SKM-1 treated with dmso at 0.1 percent for 144 hours (cell line): Measurements from ENCODE around the gene PIGU.

Experiments
- DNase-seq: peaks from one replicate; lab custom pipeline; 2025; ENCODE audit not compliant: unreplicated experiment; lab: John Stamatoyannopoulos, UW

PIGU gene

DNA sequence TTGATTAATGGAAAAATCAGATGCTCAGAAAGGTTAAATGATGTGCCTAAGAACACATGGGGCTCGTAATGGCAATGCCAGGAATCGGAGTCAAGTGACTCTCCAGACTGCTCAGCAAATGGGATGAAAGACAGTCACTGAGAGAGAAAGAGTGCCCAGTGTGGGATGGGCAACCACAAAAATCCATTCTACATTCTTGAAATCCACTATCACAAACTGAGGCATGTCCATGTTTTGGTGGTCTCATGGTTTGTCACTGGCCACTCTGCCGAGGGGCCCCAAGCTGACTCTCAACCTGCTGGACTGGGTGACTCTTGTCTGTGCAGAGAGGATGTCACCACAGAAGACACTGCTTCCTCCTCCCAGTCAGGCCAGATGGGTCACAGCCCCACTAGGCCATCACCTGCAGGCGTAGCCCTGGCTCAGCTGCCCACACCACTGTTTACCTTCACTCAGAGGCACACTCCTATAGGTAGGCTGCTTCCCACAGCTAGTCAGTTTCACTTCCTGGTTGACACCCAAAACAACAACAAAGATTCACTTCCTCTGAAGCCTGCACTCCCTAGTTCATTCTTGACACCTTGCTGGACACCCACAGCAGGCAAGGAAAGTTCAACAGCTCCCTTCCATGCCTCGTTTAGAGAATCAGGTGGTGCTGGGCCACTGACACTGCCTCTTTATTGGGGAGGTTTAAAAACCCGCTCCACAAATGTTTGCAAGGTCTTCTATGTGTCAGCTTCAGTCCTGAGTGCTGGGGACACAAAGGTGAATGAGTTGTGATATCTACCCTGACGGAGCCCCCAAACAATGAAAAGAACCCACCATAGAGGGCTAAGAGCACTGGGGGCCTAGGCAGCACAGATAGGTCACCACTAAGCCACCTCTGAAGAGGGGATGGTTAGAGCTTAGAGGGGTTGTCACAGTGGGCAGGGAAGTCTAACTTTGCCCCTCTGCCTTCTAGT is 96.6 kb downstream of the PIGU start:
- DNase-seq, result no peak

DNA sequence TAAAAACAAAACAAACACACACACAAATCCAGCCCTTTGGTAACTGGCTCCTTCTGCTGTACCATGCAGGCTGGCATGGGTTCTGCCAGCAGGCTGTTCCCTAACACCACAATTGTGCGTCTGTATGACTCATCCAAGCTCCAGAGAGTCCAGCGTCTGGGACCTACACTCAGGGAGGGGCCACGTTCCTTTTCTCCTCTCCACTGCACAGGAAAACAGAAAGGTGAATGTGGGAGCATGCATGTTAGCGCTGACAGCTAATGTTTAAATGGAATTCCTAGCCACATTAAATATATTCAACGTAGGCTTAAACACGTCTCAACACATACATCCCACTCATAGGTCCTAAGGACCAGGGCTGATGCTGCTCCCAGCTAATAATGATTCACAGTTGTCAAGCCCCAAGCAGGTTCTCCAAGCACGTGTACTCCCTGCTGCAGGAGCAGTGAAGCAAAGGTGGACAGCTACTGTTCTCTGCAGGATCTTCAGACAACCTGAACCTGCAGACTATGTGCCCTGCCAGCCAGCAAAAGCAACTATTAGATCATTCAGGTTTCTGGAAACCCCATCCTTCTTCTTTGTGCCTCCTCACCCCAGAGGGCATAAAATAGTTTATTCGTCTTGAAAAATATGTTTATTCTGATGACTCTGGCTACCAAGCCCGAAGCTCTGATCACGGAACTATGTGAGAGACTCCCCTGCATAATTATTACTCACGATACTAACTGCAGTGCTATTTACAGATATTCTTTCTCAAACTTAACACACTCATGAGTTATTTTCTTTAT is 97.5 kb downstream of the PIGU start:
- no peak for DNase-seq

GRCh38 chr20:34578521-34578920 is 98.4 kb downstream of the PIGU start:
- DNase-seq, result no peak

DNA sequence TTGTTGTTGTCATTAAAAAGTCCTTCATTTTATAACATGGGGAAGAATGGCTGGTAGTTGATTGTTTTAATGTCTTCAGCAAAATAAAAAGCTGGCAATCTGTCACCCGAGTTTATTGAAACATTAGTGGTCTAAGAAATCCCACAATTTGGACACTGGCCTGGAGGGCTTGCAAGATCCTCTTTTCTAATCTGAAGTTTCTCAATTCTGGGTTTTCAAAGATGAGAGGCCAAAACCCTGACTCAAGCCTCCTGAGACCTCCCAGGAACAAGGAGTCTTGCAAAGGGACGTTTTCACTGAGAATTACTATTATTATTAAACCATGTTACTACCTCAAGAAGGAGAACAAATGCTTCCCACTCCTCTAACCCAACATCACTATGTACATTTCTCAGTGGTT is 98.9 kb downstream of the PIGU start:
- no peak for DNase-seq

GRCh38 chr20:34577061-34577460 is 99.8 kb downstream of the PIGU start:
- DNase-seq, result no peak

DNA sequence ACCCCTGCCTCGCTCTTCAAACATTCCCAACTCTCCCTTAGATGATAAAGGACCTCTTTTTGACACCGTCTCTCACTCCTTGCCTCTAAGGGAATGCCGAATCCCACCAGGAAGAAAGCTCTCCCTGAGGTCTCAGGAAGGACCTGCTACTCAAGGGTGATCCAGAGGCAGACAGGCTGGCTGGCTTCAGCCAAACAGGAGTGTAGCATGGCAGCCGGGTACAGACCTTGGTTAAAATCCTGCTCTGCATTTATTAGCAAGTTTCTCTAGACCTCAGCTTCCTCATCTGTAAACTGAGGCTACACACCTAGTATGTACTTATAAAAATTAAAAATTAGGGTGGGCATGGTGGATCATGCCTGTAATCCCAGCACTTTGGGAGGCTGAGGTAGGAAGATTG is 101.1 kb downstream of the PIGU start:
- DNase-seq, result no peak

DNA sequence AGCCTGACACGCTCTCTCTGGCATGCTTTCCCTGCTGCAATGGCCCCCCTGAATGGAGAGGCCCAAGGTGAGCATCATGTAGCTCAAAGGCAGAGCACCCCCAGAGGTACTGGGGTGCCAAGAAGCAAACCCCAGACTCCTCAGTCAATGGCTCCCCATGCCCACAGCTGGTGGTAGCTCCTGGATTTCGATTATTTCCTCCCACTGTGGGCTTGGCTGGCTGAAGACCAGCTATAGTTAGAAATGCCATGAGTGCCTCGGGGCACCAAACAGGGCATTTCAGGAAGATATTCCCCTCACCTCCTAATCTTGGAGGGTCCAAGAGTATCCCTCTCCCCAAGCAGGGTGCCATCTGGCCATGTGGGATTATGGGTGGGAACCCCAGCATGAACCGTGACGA is 101.6 kb downstream of the PIGU start:
- DNase-seq, result no peak

DNA sequence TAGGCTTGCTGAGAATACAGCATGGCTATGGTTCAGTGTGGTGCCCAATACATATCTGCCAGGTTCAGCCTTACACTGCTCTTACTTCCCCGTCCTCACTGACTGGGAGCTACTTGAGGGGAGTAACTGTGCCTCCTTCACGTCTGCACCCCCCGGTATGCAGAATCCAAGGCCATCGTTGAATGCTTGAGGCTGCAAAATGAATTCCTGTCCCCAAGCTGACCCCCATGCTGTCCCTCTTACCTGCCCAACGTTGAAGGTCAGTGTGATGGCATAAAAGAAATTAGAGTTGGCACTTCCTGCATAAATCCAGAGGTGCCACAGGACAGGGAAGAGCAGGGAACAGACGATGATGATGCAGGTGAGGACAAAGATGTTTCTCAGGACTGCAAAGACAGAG is 102.0 kb downstream of the PIGU start:
- no peak for DNase-seq

DNA sequence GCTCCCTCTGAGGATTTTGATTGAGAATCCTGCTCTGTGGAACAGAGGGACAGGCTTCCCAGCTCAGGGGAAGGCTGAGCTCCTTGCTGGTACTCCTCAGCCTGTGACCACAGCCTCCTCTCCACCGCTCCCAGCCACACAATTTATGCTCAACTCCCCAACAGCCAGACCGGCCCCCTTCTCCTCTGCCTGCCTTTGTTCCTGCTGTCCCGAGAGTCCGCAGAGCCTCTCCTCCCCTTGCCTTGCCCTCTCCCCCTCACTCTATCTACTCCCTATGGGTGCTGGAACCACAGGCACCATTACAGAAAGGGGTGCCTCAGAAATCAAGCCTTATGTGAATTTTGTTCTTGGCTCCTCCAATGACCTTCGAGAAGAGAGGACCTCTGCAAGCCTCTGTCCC is 102.5 kb downstream of the PIGU start:
- no peak for DNase-seq

DNA sequence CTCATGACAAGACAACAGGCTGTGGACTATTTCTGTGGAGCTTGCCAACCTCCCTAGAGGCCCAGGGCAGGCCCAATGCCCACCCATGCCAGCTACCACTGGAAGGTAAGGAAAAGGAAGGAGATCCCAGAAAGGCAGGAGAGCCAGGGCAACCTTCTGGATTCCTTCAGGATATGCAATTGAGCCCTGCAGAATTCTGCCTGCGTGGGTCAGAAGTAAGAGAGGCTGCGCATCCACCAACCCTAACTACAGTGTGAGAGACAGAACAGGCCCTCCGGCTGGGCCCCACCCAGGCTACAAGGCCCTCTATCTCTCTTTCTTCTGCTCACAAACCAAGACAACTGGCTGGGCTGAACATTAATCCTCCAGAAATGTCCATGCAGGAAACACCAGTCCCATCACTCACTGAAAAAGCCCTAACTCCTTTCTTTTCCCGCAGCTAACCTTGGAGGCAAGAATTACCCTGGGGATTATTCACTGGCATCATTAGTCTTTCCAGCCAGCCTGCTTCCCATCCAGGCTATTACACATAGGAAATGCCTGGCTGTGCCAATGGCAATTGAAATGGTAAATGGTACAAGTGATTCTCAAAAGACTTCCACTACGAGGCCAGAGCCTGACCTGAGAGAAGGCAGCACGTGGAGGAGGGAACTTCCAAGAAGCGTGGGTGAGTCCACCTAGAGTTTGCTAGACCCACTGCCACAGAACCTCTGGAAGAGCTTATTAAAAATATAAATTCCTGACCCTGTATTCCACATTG is 103.2 kb downstream of the PIGU start:
- DNase-seq, result no peak

- no peak for DNase-seq
Observed at GRCh38 chr20:34571753-34572152, 105.1 kb downstream of the PIGU start.

GRCh38 chr20:34570859-34571306 is 106.0 kb downstream of the PIGU start:
- peak; percentile 53 for DNase-seq

- DNase-seq, result no peak
Observed at GRCh38 chr20:34569598-34569997, 107.3 kb downstream of the PIGU start.

- no peak for DNase-seq
Observed at GRCh38 chr20:34567892-34568865, 108.7 kb downstream of the PIGU start.

DNA sequence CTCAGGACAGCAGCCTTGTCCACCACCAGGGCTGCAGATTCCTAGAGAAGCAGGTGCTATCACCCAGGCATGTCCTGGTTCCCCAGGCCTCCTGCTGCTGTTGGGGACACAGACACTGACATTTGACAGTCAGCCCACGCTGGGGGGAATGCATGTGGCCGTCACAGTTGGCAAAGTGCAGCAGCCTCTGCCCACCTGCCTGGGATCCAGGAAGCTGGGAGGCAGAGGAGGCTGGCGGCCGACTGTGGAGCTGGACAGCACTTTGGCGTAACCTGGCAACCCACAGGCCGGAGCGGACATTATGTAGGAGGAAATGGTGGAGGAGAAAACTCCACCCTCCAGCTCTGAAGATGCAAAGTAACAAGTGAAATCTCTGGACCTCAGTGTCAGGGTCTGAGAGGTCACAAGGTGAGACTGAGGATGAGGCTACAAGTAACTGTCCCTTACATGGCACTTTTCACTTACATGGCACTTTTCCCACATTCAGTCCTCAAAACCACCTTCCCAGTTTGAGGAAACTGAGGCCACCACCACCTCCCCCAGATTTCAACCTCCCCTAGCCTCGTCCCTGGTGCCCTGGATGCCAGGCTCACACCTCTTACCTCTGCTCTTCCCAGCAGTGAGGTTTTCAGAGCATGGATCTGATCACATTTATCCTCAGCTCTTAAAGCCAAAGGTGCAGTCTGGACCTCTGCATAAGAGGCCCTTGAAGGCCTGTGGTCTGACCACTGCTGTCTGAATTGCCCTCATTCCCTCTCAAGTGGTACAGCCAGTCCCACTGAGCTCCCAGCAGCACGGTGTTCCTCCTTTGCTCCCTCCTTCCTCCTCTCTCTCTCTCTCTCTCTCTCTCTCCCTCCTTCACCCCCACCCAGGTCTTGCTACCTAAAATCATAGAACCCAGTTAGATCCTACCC is 109.7 kb downstream of the PIGU start:
- DNase-seq, result no peak

- no peak for DNase-seq
Observed at GRCh38 chr20:34564833-34565232, 112.1 kb downstream of the PIGU start.

DNA sequence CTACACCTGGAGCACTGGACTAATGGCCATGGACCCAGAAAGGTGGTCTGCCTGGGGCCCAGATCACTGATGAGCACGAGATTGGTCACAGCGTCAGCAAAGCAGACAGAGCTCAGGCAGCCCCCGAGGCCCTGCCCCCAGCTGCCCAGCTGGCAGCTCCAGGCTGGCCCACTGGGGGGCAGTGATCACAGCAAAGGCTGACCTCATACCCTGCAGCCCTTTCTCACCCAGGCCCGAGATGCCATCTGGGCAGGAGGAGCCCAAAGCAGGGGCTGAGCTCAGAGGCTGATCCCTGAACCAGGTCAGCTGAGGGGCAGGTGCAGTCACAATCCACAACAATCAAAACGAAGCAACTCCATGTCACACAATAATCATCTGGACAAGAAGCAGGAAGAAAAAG is 114.3 kb downstream of the PIGU start:
- no peak for DNase-seq

DNA sequence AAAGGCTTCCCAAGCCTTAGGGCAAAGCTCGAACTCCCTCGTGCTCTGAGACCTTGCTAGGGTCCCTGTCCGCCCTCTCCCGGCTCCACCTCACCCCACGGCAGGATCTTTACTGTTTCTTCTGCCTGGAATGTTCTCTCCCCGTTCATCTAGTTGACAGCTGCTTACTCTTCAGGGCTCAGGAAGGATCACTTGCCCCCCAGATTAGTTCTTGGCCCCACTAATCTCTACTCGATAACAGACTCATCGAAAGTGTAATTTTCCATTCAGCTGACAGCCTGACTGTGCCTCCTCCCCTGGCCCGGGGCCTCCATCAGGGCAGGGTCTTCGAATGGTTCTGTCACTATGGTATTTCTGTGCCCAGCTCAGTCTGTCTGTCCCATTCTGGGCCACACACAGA is 115.2 kb downstream of the PIGU start:
- DNase-seq, result no peak

DNA sequence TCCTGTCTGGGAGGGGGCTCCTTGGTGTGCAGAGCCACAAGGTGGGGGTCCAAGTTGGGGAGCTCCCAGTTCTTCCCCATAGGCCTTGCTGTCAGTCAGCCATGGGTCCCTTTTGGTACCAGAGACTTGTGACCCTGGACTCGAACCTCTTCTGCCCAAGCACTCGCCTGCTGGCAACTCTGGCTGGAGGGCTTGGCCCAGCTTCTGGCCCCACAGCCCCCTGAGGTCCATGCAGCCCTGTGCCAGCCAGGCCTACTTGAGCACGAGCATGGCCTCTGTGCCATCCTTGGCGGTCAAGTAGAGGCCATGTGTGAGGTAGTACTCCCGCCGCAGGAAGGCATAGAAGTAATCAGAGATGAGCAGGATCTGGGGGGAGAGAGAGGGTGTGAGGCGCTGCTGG is 116.3 kb downstream of the PIGU start:
- no peak for DNase-seq
